Measurements from ENCODE around the gene PALLD.

PALLD gene

DNA sequence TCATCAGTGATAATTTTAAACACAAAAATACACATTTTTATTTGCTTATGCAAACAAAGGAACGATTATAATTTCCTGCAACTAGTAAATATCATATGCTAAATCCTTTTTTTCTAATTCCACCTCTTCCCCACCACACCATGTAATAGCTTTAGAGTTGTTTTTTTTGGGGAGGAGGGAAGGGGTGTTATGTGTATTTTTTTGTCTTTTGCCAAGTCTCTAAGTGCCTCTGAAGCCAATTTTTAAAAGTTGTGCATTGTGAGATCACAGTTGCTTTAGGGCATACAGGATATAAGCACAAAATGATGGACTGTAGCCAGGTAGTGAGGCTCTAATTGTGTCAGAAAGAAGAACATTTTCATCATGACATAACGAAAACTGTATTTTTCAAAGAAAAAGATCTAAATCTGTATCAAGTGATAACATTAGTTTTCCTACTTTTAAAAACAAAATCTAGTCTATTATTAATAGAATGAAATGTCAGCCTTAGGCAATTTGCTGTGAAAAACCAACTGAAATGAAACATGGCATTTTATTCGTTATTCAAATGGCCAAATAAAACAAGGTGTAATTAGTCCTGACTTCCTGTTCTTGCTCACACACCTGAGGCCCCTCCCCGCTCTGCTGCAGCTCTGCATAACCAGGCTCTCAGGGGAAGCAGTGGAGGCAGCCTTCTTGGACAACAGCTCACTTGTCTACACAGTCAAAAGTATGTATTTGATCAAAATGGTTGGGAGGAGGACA is 157.4 kb downstream of the PALLD start:
- peaks cover 33% of the 10 kb centered on the region for H3K4me1 ChIP-seq (ENCODE audit: control insufficient read depth, insufficient read depth, low read length)
- H3K9me3 ChIP-seq (ENCODE audit: control insufficient read depth, insufficient read depth, low read length), result no peaks in the 10 kb centered on the region
- H3K36me3 ChIP-seq (ENCODE audit: control insufficient read depth, insufficient read depth, low read length), result no peaks in the 10 kb centered on the region
- H3K9ac ChIP-seq (ENCODE audit: low read depth, low read length), result no peak overlapping the region
- H3K4me3 ChIP-seq (ENCODE audit: low read depth, low read length), result no peak overlapping the region
- no peaks in the 10 kb centered on the region for H3K27me3 ChIP-seq (ENCODE audit: control insufficient read depth, insufficient read depth, low read length)
- no peak overlapping the region for H3K27ac ChIP-seq (ENCODE audit: low read depth, low read length)

DNA sequence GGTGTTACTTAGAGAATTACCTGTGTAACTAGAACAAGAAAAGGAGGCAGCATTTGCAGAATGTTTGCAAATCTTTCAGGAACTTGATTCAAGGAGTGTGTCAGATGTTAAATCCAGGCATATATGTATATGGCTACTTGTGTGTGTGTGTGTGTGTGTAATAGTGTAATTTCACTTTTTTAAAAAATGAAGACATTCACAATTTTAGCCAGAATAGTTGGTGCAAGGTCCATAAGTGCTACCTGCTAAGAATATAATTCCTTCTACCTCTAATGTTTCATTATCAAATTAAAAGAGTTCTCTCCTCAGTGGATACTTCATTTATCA is 158.0 kb downstream of the PALLD start:
- Histone ChIP-seq H3K4me1 (ENCODE audit: control insufficient read depth, insufficient read depth, low read length) (peaks cover 33% of the 10 kb centered on the region), H3K9me3 (ENCODE audit: control insufficient read depth, insufficient read depth, low read length) (no peaks in the 10 kb centered on the region), H3K27me3 (ENCODE audit: control insufficient read depth, insufficient read depth, low read length) (no peaks in the 10 kb centered on the region), H3K36me3 (ENCODE audit: control insufficient read depth, insufficient read depth, low read length) (no peaks in the 10 kb centered on the region), H3K9ac (ENCODE audit: low read depth, low read length) (no peak overlapping the region), H3K27ac (ENCODE audit: low read depth, low read length) (no peak overlapping the region), H3K4me3 (ENCODE audit: low read depth, low read length) (no peak overlapping the region)

DNA sequence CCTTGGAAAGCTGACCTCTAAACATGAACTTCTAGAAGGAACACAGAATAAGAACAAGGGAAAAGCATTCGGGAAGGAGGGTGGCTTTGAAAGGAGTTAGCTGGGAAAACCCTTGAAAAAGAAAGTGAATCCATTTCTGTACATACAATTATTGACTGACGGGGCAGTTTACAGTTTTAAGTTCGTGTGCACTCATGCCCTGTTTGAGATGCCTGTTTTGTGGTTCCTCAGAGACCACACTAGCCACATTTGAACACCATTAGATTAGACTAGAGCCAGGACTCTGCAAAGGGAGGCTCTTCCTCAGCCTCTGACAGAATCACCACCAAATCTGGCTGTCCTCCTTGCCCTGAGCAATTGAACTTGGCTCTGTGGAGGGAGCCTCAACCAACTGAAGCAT is 158.3 kb downstream of the PALLD start:
- Histone ChIP-seq H3K9me3 (ENCODE audit: control insufficient read depth, insufficient read depth, low read length) (no peaks in the 10 kb centered on the region), H3K4me1 (ENCODE audit: control insufficient read depth, insufficient read depth, low read length) (peaks cover 33% of the 10 kb centered on the region), H3K27ac (ENCODE audit: low read depth, low read length) (no peak overlapping the region), H3K4me3 (ENCODE audit: low read depth, low read length) (no peak overlapping the region), H3K9ac (ENCODE audit: low read depth, low read length) (no peak overlapping the region), H3K27me3 (ENCODE audit: control insufficient read depth, insufficient read depth, low read length) (no peaks in the 10 kb centered on the region), H3K36me3 (ENCODE audit: control insufficient read depth, insufficient read depth, low read length) (no peaks in the 10 kb centered on the region)

GRCh38 chr4:168656055-168656660 is 159.3 kb downstream of the PALLD start:
- H3K27me3 ChIP-seq (ENCODE audit: control insufficient read depth, insufficient read depth, low read length), result no peaks in the 10 kb centered on the region
- H3K36me3 ChIP-seq (ENCODE audit: control insufficient read depth, insufficient read depth, low read length), result no peaks in the 10 kb centered on the region
- no peak overlapping the region for H3K9ac ChIP-seq (ENCODE audit: low read depth, low read length)
- no peak overlapping the region for H3K27ac ChIP-seq (ENCODE audit: low read depth, low read length)
- no peak overlapping the region for H3K4me3 ChIP-seq (ENCODE audit: low read depth, low read length)
- H3K9me3 ChIP-seq (ENCODE audit: control insufficient read depth, insufficient read depth, low read length), result no peaks in the 10 kb centered on the region
- peaks cover 29% of the 10 kb centered on the region for H3K4me1 ChIP-seq (ENCODE audit: control insufficient read depth, insufficient read depth, low read length)

DNA sequence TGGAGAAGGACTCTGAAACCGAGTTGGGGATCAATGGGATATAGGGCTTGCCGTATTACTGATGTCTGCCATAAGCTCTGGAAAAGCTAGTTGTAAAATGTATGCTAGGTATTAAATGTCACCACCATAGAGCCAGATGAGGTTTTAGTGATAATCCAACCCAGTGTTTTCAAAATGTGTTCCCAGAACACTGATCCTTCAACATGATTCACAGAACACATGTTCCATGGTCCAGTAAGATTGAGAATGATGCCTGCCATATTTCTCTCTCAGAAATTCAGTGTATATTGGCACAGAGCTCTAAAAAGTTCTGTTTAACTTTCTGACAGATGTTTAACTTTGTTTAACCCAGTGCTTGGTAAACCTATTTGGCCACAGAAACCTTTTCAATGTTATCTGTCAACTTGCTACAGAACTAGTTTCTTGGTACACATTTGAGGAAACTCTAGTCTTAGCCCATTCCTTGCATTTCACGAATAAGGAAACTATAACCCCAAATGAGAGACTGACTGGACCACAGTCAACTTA is 160.2 kb downstream of the PALLD start:
- no peak overlapping the region for H3K9ac ChIP-seq (ENCODE audit: low read depth, low read length)
- no peak overlapping the region for H3K27ac ChIP-seq (ENCODE audit: low read depth, low read length)
- peaks cover 21% of the 10 kb centered on the region for H3K4me1 ChIP-seq (ENCODE audit: control insufficient read depth, insufficient read depth, low read length)
- H3K27me3 ChIP-seq (ENCODE audit: control insufficient read depth, insufficient read depth, low read length), result no peaks in the 10 kb centered on the region
- no peaks in the 10 kb centered on the region for H3K36me3 ChIP-seq (ENCODE audit: control insufficient read depth, insufficient read depth, low read length)
- H3K9me3 ChIP-seq (ENCODE audit: control insufficient read depth, insufficient read depth, low read length), result no peaks in the 10 kb centered on the region
- no peak overlapping the region for H3K4me3 ChIP-seq (ENCODE audit: low read depth, low read length)

- no peaks in the 10 kb centered on the region for H3K9me3 ChIP-seq (ENCODE audit: control insufficient read depth, insufficient read depth, low read length)
- no peaks in the 10 kb centered on the region for H3K27me3 ChIP-seq (ENCODE audit: control insufficient read depth, insufficient read depth, low read length)
- no peak overlapping the region for H3K9ac ChIP-seq (ENCODE audit: low read depth, low read length)
- peaks cover 19% of the 10 kb centered on the region for H3K4me1 ChIP-seq (ENCODE audit: control insufficient read depth, insufficient read depth, low read length)
- no peaks in the 10 kb centered on the region for H3K36me3 ChIP-seq (ENCODE audit: control insufficient read depth, insufficient read depth, low read length)
- no peak overlapping the region for H3K4me3 ChIP-seq (ENCODE audit: low read depth, low read length)
- no peak overlapping the region for H3K27ac ChIP-seq (ENCODE audit: low read depth, low read length)
These were observed 161.9 kb downstream of the PALLD start for GRCh38 chr4:168658751-168659150.

DNA sequence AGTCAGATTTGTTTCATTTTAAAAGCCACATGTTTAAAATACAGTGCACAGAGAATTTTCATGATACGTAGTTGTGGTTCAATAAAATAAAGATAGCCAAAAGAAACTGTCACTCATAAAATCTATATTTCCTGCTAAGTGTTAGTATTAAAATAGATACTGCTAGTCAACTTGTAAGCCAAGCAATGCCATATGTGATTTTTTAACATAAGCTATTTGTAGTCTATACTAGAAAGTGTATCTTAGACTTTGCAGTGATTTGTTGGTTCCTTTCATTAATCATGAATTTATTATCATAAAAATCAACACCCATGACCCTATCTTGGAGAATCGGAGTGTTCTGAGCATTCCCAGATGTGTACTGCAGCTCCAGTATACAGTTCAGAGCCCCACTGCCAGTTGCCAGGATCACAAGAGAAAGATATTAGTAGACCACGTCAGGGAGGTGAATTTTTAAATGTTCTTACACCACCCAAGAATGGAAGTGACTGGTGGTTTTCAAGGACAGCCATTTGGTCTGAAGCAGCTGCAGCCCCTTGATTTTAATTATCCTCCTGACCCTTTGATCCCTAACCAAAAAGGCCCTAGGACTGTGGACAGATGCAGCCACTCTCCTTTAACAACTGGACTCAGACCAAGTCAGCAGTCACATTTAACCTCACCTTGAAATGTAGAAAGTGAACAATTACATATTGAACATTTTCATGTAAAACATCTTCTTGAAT is 163.1 kb downstream of the PALLD start:
- H3K27ac ChIP-seq (ENCODE audit: low read depth, low read length), result no peak overlapping the region
- peaks cover 8% of the 10 kb centered on the region; the same call in 1 of the 2 replicates for H3K4me1 ChIP-seq (ENCODE audit: control insufficient read depth, insufficient read depth, low read length)
- H3K36me3 ChIP-seq (ENCODE audit: control insufficient read depth, insufficient read depth, low read length), result no peaks in the 10 kb centered on the region
- no peak overlapping the region for H3K4me3 ChIP-seq (ENCODE audit: low read depth, low read length)
- H3K27me3 ChIP-seq (ENCODE audit: control insufficient read depth, insufficient read depth, low read length), result no peaks in the 10 kb centered on the region
- no peak overlapping the region for H3K9ac ChIP-seq (ENCODE audit: low read depth, low read length)
- no peaks in the 10 kb centered on the region for H3K9me3 ChIP-seq (ENCODE audit: control insufficient read depth, insufficient read depth, low read length)

- no peaks in the 10 kb centered on the region for H3K27me3 ChIP-seq (ENCODE audit: control insufficient read depth, insufficient read depth, low read length)
- no peak overlapping the region for H3K27ac ChIP-seq (ENCODE audit: low read depth, low read length)
- H3K9ac ChIP-seq (ENCODE audit: low read depth, low read length), result no peak overlapping the region
- H3K4me3 ChIP-seq (ENCODE audit: low read depth, low read length), result no peak overlapping the region
- H3K9me3 ChIP-seq (ENCODE audit: control insufficient read depth, insufficient read depth, low read length), result no peaks in the 10 kb centered on the region
- no peaks in the 10 kb centered on the region for H3K36me3 ChIP-seq (ENCODE audit: control insufficient read depth, insufficient read depth, low read length)
- H3K4me1 ChIP-seq (ENCODE audit: control insufficient read depth, insufficient read depth, low read length), result peaks cover 6% of the 10 kb centered on the region; the same call in 1 of the 2 replicates
These were observed 165.6 kb downstream of the PALLD start for GRCh38 chr4:168662297-168662984.

GRCh38 chr4:168664242-168664891 is 167.5 kb downstream of the PALLD start:
- Histone ChIP-seq H3K9me3 (ENCODE audit: control insufficient read depth, insufficient read depth, low read length) (no peaks in the 10 kb centered on the region), H3K36me3 (ENCODE audit: control insufficient read depth, insufficient read depth, low read length) (no peaks in the 10 kb centered on the region), H3K4me3 (ENCODE audit: low read depth, low read length) (no peak overlapping the region), H3K4me1 (ENCODE audit: control insufficient read depth, insufficient read depth, low read length) (peaks cover 6% of the 10 kb centered on the region; the same call in 1 of the 2 replicates), H3K27ac (ENCODE audit: low read depth, low read length) (no peak overlapping the region), H3K27me3 (ENCODE audit: control insufficient read depth, insufficient read depth, low read length) (no peaks in the 10 kb centered on the region), H3K9ac (ENCODE audit: low read depth, low read length) (no peak overlapping the region)

DNA sequence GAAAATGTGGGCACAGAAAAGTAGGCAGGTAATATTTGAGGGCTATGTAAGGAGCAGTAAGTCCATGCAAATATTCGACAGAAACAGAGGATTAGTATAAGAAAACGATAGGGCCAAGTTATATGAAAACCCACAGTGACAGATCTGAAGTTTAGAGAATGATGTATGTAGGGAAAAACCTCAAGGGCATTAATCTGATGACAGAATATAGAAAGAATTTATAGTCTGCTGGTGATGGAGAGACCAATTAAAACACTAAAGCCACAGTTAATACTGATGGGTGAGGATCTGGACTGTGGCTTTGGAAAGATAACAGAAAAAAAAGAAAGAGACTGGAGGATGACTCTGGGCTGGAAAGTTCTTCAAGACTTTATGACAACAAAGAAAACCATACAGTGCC is 169.7 kb downstream of the PALLD start:
- H3K9ac ChIP-seq (ENCODE audit: low read depth, low read length), result no peak overlapping the region
- peaks cover 6% of the 10 kb centered on the region; the same call in 1 of the 2 replicates for H3K4me1 ChIP-seq (ENCODE audit: control insufficient read depth, insufficient read depth, low read length)
- H3K27ac ChIP-seq (ENCODE audit: low read depth, low read length), result no peak overlapping the region
- H3K36me3 ChIP-seq (ENCODE audit: control insufficient read depth, insufficient read depth, low read length), result no peaks in the 10 kb centered on the region
- no peaks in the 10 kb centered on the region for H3K27me3 ChIP-seq (ENCODE audit: control insufficient read depth, insufficient read depth, low read length)
- no peaks in the 10 kb centered on the region for H3K9me3 ChIP-seq (ENCODE audit: control insufficient read depth, insufficient read depth, low read length)
- no peak overlapping the region for H3K4me3 ChIP-seq (ENCODE audit: low read depth, low read length)

Measured in HUES48 (cell line).